SH-SY5Y (cell line): ENCODE results near the gene NCK1.

Source experiments
- GATA2 ChIP-seq: IDR thresholded peaks from 2 replicates; pipeline ENCODE4 v1.6.1; 2011; ENCODE audit warnings: mild to moderate bottlenecking, low read depth, low read length
- GATA3 ChIP-seq: IDR thresholded peaks from 2 replicates; pipeline ENCODE4 v1.6.1; 2011; ENCODE audit warnings: low read depth, mild to moderate bottlenecking, low read length, moderate library complexity

DNA sequence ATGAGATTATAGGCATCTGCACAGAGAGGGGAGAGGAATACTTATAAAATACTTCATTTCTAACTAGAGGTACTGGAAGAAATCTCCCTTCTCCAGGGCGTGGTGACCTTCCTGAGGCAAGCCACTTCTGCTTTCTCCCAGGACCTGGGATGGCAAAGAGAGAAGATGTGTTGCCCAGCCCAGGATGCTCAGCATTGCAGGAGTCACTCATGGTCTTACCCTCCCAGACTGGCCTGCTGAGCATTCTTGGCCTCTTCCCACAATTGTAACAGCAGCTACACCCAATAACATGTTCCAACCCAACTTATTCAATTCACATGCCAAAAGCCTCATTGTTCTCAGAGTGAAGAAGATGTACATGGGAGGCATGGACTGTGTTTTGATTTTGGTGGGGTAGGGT, 133.6 kb downstream of the NCK1 start:
- TF ChIP-seq GATA2 (no peak), GATA3 (no peak)
